CD4-positive, CD25-positive, alpha-beta regulatory T cell (primary cell): Measurements from ENCODE around the gene BACE1. TPM values are rescaled to one million over a fixed set of nuclear protein-coding genes. Genes with fewer than 3 reads are reported as not detected.
A peak's percentile ranks its signal among the peaks of the same experiment; 100 is the strongest.

Experiments used
- ATAC-seq, 2 donors: fragments of 150-1000 bp; cut with Tn5 transposase; one replicate each; pipeline ENCODE4 v1.10.0; 2021; ENCODE audit warnings: low read depth in 2 of 2, moderate number of reproducible peaks in 2 of 2, moderate library complexity in 1 of 2
- DNase-seq, 3 donors: peaks; one replicate each; pipeline versions ENCODE4 v3.0.0 to v3.0.0-alpha.2; 2012 to 2022; ENCODE audit warnings: mixed read lengths in 1 of 3
- H3K27ac ChIP-seq: one replicate; pipeline ENCODE4 v1.7.0; 2013; ENCODE audit warnings: mild to moderate bottlenecking, low read length; ENCODE audit not compliant: insufficient read depth, poor library complexity, severe bottlenecking
- H3K27me3 ChIP-seq: one replicate; pipeline ENCODE4 v1.7.0; 2013; ENCODE audit warnings: low read length; ENCODE audit not compliant: control insufficient read depth, insufficient read depth
- H3K36me3 ChIP-seq: one replicate; pipeline ENCODE4 v1.7.0; 2013; ENCODE audit warnings: mild to moderate bottlenecking, low read length, moderate library complexity; ENCODE audit not compliant: control insufficient read depth, insufficient read depth
- H3K4me1 ChIP-seq: 2 replicates; pipeline ENCODE4 v1.7.0; 2013; ENCODE audit warnings: mild to moderate bottlenecking, low read length; ENCODE audit not compliant: insufficient read depth, control insufficient read depth, poor library complexity, severe bottlenecking
- H3K4me3 ChIP-seq: one replicate; pipeline ENCODE4 v1.7.0; 2013; ENCODE audit warnings: low read depth, mild to moderate bottlenecking, low read length, moderate library complexity
- H3K9me3 ChIP-seq, 2 experiments: 1 replicate in 1 of 2; 2 replicates in 1 of 2; pipeline ENCODE4 v1.7.0; 2013; ENCODE audit warnings: low read length in 2 of 2, mild to moderate bottlenecking in 1 of 2, moderate library complexity in 1 of 2; ENCODE audit not compliant: control insufficient read depth in 2 of 2
- H3K27ac Mint-ChIP-seq, 3 donors: one replicate each; pipeline ENCODE4 v1.8.0; 2020 to 2022; ENCODE audit warnings: mild to moderate bottlenecking in 3 of 3, mixed read lengths in 3 of 3, moderate library complexity in 2 of 3
- H3K27me3 Mint-ChIP-seq: one replicate; pipeline ENCODE4 v1.8.0; 2022; ENCODE audit warnings: mild to moderate bottlenecking, mixed read lengths
- H3K36me3 Mint-ChIP-seq: one replicate; pipeline ENCODE4 v1.8.0; 2020; ENCODE audit warnings: mixed read lengths
- H3K4me1 Mint-ChIP-seq, 4 donors: one replicate each; pipeline ENCODE4 v1.8.0; 2020 to 2022; ENCODE audit warnings: mixed read lengths in 4 of 4, mild to moderate bottlenecking in 1 of 4
- H3K4me3 Mint-ChIP-seq, 4 donors: one replicate each; pipeline ENCODE4 v1.8.0; 2020 to 2022; ENCODE audit warnings: mild to moderate bottlenecking in 4 of 4, mixed read lengths in 4 of 4, moderate library complexity in 3 of 4
- H3K9me3 Mint-ChIP-seq, 7 donors: one replicate each; pipeline ENCODE4 v1.8.0; 2020 to 2022; ENCODE audit warnings: mixed read lengths in 7 of 7, mild to moderate bottlenecking in 3 of 7, moderate library complexity in 2 of 7
- polyA plus RNA-seq, 4 donors: library from polyadenylated mRNA; unstranded; fragments of 300-500 nt; fragmentation: Illumina TruSeq; gene quantifications; one replicate each; pipeline ENCODE4 v1.2.3, GENCODE V29; 2021
- total RNA-seq: library from RNA; stranded (reverse); gene quantifications from one replicate; pipeline ENCODE4 v1.2.3, GENCODE V29; 2022

The BACE1 gene
- total and polyA plus RNA-seq, 5 donors from 2014 or later: 1.1 to 6.9 (median 1.5) TPM

- Mint-ChIP-seq H3K27me3 (peaks cover 55% of the 10 kb centered on the region), H3K9me3 (peaks cover 0 to 1% (median 0%) of the 10 kb centered on the region in 7 donors), H3K27ac (no peak overlapping the region), H3K4me1 (peaks cover 4 to 16% (median 11%) of the 10 kb centered on the region in 4 donors), H3K36me3 (no peaks in the 10 kb centered on the region), H3K4me3 (no peak overlapping the region)
- H3K4me1 ChIP-seq: peaks cover 17% of the 10 kb centered on the region
- ATAC-seq: no peak
- no peak overlapping the region for H3K27ac ChIP-seq
- no peaks in the 10 kb centered on the region for H3K9me3 ChIP-seq
- no peak overlapping the region for H3K4me3 ChIP-seq
- DNase-seq: no peak
- H3K27me3 ChIP-seq: peaks cover 6% of the 10 kb centered on the region
- H3K36me3 ChIP-seq: no peaks in the 10 kb centered on the region
These were observed 2.7 kb upstream of the BACE1 start for GRCh38 chr11:117318738-117319137.

- Histone ChIP-seq H3K4me1 (peaks cover 17% of the 10 kb centered on the region), H3K27ac (no peak overlapping the region), H3K4me3 (peak overlapping the region; percentile 18), H3K36me3 (no peaks in the 10 kb centered on the region), H3K27me3 (peaks cover 6% of the 10 kb centered on the region), H3K9me3 (no peaks in the 10 kb centered on the region)
- Mint-ChIP-seq H3K27ac (peak overlapping the region in 2 of 3 donors; percentile 71 to 72), H3K4me1 (peaks cover 4 to 18% (median 10%) of the 10 kb centered on the region in 4 donors), H3K27me3 (peaks cover 66% of the 10 kb centered on the region), H3K36me3 (no peaks in the 10 kb centered on the region), H3K4me3 (peak overlapping the region; percentile 74 to 90 (median 88)), H3K9me3 (no peaks in the 10 kb centered on the region)
- DNase-seq (peak in 2 of 3 donors; percentile 10 to 17), ATAC-seq (peak; percentile 57 to 64)
These were observed 515 bp downstream of the BACE1 start for GRCh38 chr11:117315285-117316196.

GRCh38 chr11:117314840-117315239 is 1.2 kb downstream of the BACE1 start:
- no peaks in the 10 kb centered on the region for H3K9me3 ChIP-seq
- H3K4me1 Mint-ChIP-seq: peaks cover 4 to 18% (median 10%) of the 10 kb centered on the region in 4 donors
- DNase-seq (no peak), ATAC-seq (no peak)
- H3K36me3 ChIP-seq: no peaks in the 10 kb centered on the region
- peaks cover 17% of the 10 kb centered on the region for H3K4me1 ChIP-seq
- peak overlapping the region in 2 of 3 donors; percentile 47 to 71 for H3K27ac Mint-ChIP-seq
- H3K27ac ChIP-seq: no peak overlapping the region
- H3K4me3 Mint-ChIP-seq: peak overlapping the region in 3 of 4 donors; percentile 73 to 88 (median 74)
- peaks cover 6% of the 10 kb centered on the region for H3K27me3 ChIP-seq
- H3K9me3 Mint-ChIP-seq: no peaks in the 10 kb centered on the region
- peak overlapping the region; percentile 18 for H3K4me3 ChIP-seq
- H3K36me3 Mint-ChIP-seq: no peaks in the 10 kb centered on the region
- peaks cover 66% of the 10 kb centered on the region for H3K27me3 Mint-ChIP-seq

- H3K27me3 ChIP-seq: peaks cover 6% of the 10 kb centered on the region
- Mint-ChIP-seq H3K9me3 (no peaks in the 10 kb centered on the region), H3K27me3 (peaks cover 67% of the 10 kb centered on the region), H3K4me1 (peaks cover 4 to 19% (median 10%) of the 10 kb centered on the region in 4 donors), H3K27ac (peak overlapping the region in 1 of 3 donors; percentile 47), H3K4me3 (peak overlapping the region; percentile 73 to 88 (median 74)), H3K36me3 (peaks cover under 1% of the 10 kb centered on the region)
- ATAC-seq (no peak), DNase-seq (no peak)
- no peaks in the 10 kb centered on the region for H3K9me3 ChIP-seq
- no peaks in the 10 kb centered on the region for H3K36me3 ChIP-seq
- peaks cover 17% of the 10 kb centered on the region for H3K4me1 ChIP-seq
- no peak overlapping the region for H3K27ac ChIP-seq
- H3K4me3 ChIP-seq: no peak overlapping the region
These were observed 2.0 kb downstream of the BACE1 start for GRCh38 chr11:117313828-117314768.

GRCh38 chr11:117313091-117313490 is 3.0 kb downstream of the BACE1 start:
- Histone ChIP-seq H3K36me3 (no peaks in the 10 kb centered on the region), H3K27ac (no peak overlapping the region), H3K4me3 (no peak overlapping the region), H3K27me3 (peaks cover 6% of the 10 kb centered on the region), H3K4me1 (peaks cover 17% of the 10 kb centered on the region), H3K9me3 (no peaks in the 10 kb centered on the region)
- DNase-seq (no peak), ATAC-seq (no peak)
- Mint-ChIP-seq H3K4me1 (peaks cover 4 to 24% (median 10%) of the 10 kb centered on the region in 4 donors), H3K27ac (no peak overlapping the region), H3K36me3 (peaks cover 5% of the 10 kb centered on the region), H3K4me3 (peak overlapping the region in 2 of 4 donors; percentile 51 to 56), H3K27me3 (peaks cover 63% of the 10 kb centered on the region), H3K9me3 (no peaks in the 10 kb centered on the region)

- Mint-ChIP-seq H3K27ac (no peak overlapping the region), H3K4me3 (no peak overlapping the region), H3K27me3 (peaks cover 38% of the 10 kb centered on the region), H3K36me3 (peaks cover 6% of the 10 kb centered on the region), H3K4me1 (peaks cover 0 to 13% (median 3%) of the 10 kb centered on the region in 4 donors), H3K9me3 (no peaks in the 10 kb centered on the region)
- H3K36me3 ChIP-seq: no peaks in the 10 kb centered on the region
- no peaks in the 10 kb centered on the region for H3K27me3 ChIP-seq
- DNase-seq: no peak
- no peaks in the 10 kb centered on the region for H3K9me3 ChIP-seq
- H3K4me1 ChIP-seq: no peaks in the 10 kb centered on the region
- H3K27ac ChIP-seq: no peak overlapping the region
- no peak for ATAC-seq
- no peak overlapping the region for H3K4me3 ChIP-seq
These were observed 6.7 kb downstream of the BACE1 start for GRCh38 chr11:117309310-117309709.

- peaks cover 12% of the 10 kb centered on the region for H3K27me3 Mint-ChIP-seq
- peaks cover 6% of the 10 kb centered on the region for H3K36me3 Mint-ChIP-seq
- Histone ChIP-seq H3K4me1 (peaks cover 5% of the 10 kb centered on the region), H3K36me3 (no peaks in the 10 kb centered on the region), H3K4me3 (no peak overlapping the region), H3K27ac (no peak overlapping the region), H3K27me3 (no peaks in the 10 kb centered on the region), H3K9me3 (no peaks in the 10 kb centered on the region)
- H3K27ac Mint-ChIP-seq: no peak overlapping the region
- ATAC-seq: no peak
- peaks cover 0 to 22% (median 6%) of the 10 kb centered on the region in 4 donors for H3K4me1 Mint-ChIP-seq
- H3K9me3 Mint-ChIP-seq: no peaks in the 10 kb centered on the region
- DNase-seq: no peak
- no peak overlapping the region for H3K4me3 Mint-ChIP-seq
These were observed 10.9 kb downstream of the BACE1 start for GRCh38 chr11:117305145-117305544.
